ENCODE results near the gene DSTYK. TPM values are rescaled to one million over a fixed set of nuclear protein-coding genes. Genes with fewer than 3 reads are reported as not detected.

DSTYK gene
- total and polyA plus RNA-seq, 2 experiments from 2014 or later: 6.1 to 10.7 TPM

- Histone ChIP-seq H3K79me2 (replicated peaks; ENCODE audit: insufficient read depth) (no peaks in the 10 kb centered on the region), H3K9me2 (ENCODE audit: insufficient read depth) (no peaks in the 10 kb centered on the region), H3K27ac (ENCODE audit: low read depth) (no peak overlapping the region), H3K36me3 (ENCODE audit: insufficient read depth) (no peaks in the 10 kb centered on the region), H3K27me3 (ENCODE audit: insufficient read depth) (no peaks in the 10 kb centered on the region), H3K4me3 (no peak overlapping the region), H3F3A (replicated peaks; ENCODE audit: low read depth) (0 out of 2 replicates have a peak, but pooled peaks cover 3% of the 10 kb centered on the region), H3K4me2 (no peak overlapping the region), H2AFZ (no peak overlapping the region), H4K20me1 (replicated peaks; ENCODE audit: insufficient read depth) (peaks cover 4% of the 10 kb centered on the region), H3K4me1 (ENCODE audit: insufficient read depth) (no peaks in the 10 kb centered on the region)
- H3K36me3 Mint-ChIP-seq (ENCODE audit: low read depth): peaks cover 3% of the 10 kb centered on the region; the same call in 1 of the 3 replicates
- H3K4me1 Mint-ChIP-seq: peaks cover 2% of the 10 kb centered on the region; the same call in 1 of the 3 replicates
- H3K4me3 Mint-ChIP-seq: no peak overlapping the region
- no peak for ATAC-seq
- no peak overlapping the region for H3K27ac Mint-ChIP-seq
- TF ChIP-seq CREB1 (CRISPR knock-in tag; IDR thresholded peaks at IDR 0.05; ENCODE audit: low read depth) (no peak), STAT1 (IDR thresholded peaks at IDR 0.05; ENCODE audit: unreplicated experiment) (no peak), ZNF462 (CRISPR knock-in tag; IDR thresholded peaks at IDR 0.05) (no peak), REST (IDR thresholded peaks at IDR 0.05; ENCODE audit: unreplicated experiment) (no peak), EZH2 (IDR thresholded peaks at IDR 0.05; ENCODE audit: low read depth, unreplicated experiment) (no peak), JUNB (IDR thresholded peaks at IDR 0.05; ENCODE audit: unreplicated experiment) (no peak), NANOG (IDR thresholded peaks at IDR 0.05; ENCODE audit: borderline replicate concordance) (no peak), ZNF331 (CRISPR knock-in tag; IDR thresholded peaks at IDR 0.05; ENCODE audit: low read depth) (no peak), POLR2AphosphoS5 (IDR thresholded peaks at IDR 0.05; ENCODE audit: low read depth) (no peak), ETS1 (IDR thresholded peaks at IDR 0.05) (no peak)
- H3K9me3 Mint-ChIP-seq: no peaks in the 10 kb centered on the region
- no peak for DNase-seq (ENCODE audit: low spot score)
- no peaks in the 10 kb centered on the region for H3K27me3 Mint-ChIP-seq (ENCODE audit: insufficient read depth, low read depth, poor library complexity)
Measured at GRCh38 chr1:205240569-205240968, 29.1 kb upstream of the DSTYK start.

Measured in GM23338 (cell line).